OCI-M2 (cell line): Measurements from ENCODE around the gene FNDC7.
A peak's percentile ranks its signal among the peaks of the same experiment; 100 is the strongest.
"Not testable (repeated sequence)": the region's sequence is repeated elsewhere in the genome, so short reads cannot be mapped to it uniquely, and the experiment has no call there.

ENCODE experiments used
- DNase-seq: peaks from one replicate; lab custom pipeline; 2025; ENCODE audit not compliant: unreplicated experiment; lab: John Stamatoyannopoulos, UW

FNDC7 gene

GRCh38 chr1:108734171-108734865 is 21.6 kb downstream of the FNDC7 start:
- DNase-seq: no peak

GRCh38 chr1:108742253-108742652 is 29.5 kb downstream of the FNDC7 start:
- DNase-seq: no peak

DNA sequence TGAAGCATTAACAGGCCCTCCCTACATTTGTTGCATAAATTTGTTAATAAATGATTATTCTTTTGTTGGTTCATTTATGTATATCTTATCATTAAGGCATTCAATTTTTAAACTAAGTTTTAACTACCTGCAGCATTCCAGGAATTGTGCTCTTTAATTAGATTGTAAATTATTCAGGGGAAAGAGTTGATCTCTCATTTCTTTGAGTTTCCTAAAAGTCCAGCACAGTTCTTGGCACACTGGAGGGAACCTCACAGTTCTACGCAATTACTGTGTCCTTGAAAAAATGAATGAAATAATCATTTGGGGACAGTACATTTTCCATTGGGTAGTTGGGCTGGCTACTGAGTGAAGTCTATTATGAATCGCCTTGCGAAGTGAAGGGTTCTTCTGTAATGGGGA is 33.3 kb downstream of the FNDC7 start:
- no peak for DNase-seq

- DNase-seq: peak; percentile 95
Observed at GRCh38 chr1:108746382-108747170, 33.9 kb downstream of the FNDC7 start, which contains the start of gene STXBP3. STXBP3 (plus strand) TSS chr1:108746674; CDS start chr1:108746738, 64 bp downstream.

- peak; percentile 7 for DNase-seq
Observed at GRCh38 chr1:108747171-108747850, 34.6 kb downstream of the FNDC7 start.

DNA sequence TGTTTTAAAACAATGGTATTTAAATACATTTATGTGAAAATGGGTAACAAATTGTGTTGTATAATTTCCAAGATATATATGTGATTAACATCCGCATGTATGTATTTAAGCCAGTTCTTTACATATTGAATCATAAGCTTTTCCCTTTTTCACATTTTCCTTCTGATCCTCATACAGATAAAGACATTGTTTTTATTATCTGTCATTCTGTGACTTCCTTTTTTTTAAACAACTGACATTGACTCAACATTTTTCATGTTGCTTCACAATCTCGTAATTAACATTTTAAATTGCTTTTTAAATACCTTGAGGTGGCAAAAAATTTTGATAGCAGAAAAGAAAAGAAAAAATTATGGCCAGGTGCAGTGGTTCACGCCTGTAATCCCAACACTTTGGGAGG is 35.2 kb downstream of the FNDC7 start:
- no peak for DNase-seq

- no peak for DNase-seq
Observed at GRCh38 chr1:108749081-108749480, 36.4 kb downstream of the FNDC7 start.

- no peak for DNase-seq
Observed at GRCh38 chr1:108750476-108751181, 37.9 kb downstream of the FNDC7 start.

GRCh38 chr1:108753363-108753762 is 40.7 kb downstream of the FNDC7 start:
- DNase-seq: no peak

GRCh38 chr1:108758796-108759195 is 46.1 kb downstream of the FNDC7 start:
- DNase-seq: no peak

DNA sequence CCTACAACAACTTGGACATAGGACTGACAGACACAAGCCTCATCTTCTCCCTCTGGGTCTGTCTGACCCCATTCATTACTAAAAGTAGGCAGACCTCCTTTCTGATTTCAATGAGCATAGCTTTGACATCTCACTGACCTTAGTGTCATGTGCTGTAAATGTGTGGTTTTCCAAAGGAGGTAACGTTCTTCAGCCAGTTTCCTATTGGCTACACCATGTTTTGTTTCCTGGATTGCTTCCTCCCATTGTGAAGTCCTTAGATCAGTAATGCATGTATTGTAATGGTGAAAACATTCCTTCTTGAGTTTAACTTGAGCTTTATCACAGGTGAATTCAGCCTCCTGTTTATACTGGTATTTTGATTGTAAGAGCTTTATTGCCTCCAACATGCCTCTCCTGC is 54.4 kb downstream of the FNDC7 start:
- DNase-seq: no peak

DNA sequence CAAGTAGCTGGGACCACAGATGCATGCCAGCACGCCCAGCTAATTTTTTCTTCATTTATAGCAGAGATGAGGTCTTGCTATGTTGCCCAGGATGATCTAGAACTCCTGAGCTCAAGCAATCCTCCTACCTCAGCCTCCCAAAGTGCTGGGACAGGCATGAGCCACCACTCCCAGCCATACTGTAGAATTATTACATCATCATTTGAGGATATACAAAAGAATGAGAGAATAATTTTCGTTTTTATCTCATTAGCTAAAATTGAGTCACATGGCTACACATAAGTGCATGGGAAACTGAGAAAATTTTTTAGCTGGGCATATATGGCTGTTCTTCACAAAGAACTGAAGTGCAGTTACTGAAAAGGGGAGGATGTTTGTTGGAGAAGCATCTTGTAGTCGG is 55.0 kb downstream of the FNDC7 start:
- no peak for DNase-seq

- no peak for DNase-seq
Observed at GRCh38 chr1:108777839-108778238, 65.1 kb downstream of the FNDC7 start.

DNA sequence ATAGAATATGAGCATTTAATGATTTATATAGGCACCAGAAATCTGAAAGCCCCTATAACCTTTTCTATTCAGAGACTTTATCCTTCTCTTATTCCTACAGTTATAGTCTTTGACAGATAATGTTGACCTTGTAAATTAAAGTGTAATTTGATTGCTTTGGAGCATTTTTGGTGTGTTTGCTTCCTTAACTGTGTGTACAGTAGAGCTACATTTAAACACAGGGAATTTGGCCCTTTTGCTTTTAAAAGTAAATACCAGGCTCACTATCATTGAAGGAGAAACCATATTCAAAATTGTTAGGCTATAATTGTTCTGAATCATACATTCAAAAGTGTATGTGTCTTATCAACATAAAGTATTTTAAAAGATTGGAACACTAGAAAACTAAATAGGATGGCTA is 66.7 kb downstream of the FNDC7 start:
- DNase-seq: no peak

DNA sequence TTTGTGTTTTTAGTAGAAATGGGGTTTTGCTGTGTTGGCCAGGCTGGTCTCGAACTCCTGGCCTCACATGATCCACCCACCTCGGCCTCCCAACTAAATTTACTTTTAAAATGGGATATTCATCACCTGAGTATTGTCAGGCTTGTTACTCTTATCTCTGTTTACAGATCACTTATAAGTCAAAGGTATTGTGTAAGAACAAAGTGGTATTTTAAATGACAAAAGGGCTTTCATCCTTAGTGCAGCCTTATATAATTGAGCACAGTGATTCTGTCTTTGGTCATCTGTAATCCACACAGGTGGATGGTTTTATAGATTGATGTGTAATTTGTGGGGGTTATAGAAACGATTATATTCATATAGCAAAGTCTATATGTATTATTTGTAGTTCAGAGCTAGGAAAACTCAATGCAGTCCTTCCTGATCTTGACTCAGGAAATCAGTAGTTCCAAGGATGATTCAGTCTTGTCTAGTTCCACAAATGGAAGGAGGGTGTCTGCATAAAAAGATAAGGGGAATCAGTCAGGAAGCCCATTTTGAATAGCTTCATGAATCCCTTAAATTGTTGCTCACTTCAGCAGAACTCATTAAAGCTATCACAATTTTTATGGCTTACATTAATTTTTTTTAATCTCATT is 68.3 kb downstream of the FNDC7 start:
- DNase-seq: no peak

GRCh38 chr1:108781575-108781944 is 68.9 kb downstream of the FNDC7 start:
- DNase-seq: not testable (repeated sequence)

DNA sequence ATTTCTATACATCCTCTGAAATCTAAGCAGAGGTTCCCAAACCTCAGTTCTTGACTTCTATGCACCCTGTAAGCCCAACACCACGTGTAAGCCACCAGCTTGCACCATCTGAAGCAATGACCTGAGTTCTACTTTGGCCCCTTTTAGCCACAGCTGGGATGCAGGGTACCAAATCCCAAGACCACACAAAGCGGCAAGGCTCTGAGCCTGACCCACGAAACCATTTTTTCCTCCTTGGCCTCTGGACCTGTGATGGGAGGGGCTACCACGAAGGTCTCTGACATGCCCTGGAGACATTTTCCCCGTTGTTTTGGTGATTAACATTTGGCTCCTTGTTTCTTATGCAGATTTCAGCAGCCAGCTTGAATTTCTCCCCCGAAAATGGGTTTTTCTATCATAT is 72.6 kb downstream of the FNDC7 start:
- no peak for DNase-seq

GRCh38 chr1:108785880-108786279 is 73.2 kb downstream of the FNDC7 start:
- DNase-seq: no peak

- DNase-seq: no peak
Observed at GRCh38 chr1:108791790-108792189, 79.1 kb downstream of the FNDC7 start.
